Stimulated activated CD4-positive, alpha-beta T cell treated with anti-CD3 and anti-CD28 coated beads, Interleukin-4, amount 100 ng/mL, for 48 hours (primary cell): Measurements from ENCODE around the gene FANCL.
A peak's percentile ranks its signal among the peaks of the same experiment; 100 is the strongest.
"Not testable (repeated sequence)": the region's sequence is repeated elsewhere in the genome, so short reads cannot be mapped to it uniquely, and the experiment has no call there.

ENCODE experiments used
- DNase-seq, 2 donors: peaks; one replicate each; pipeline ENCODE4 v3.0.0-alpha.2; 2020; ENCODE audit warnings: low read depth in 2 of 2

The FANCL gene

GRCh38 chr2:58240670-58241545 is at the start of gene FANCL:
FANCL (minus strand) TSS chr2:58241325; CDS start chr2:58241313, 12 bp downstream.
- DNase-seq = peak; percentile 69 to 79

GRCh38 chr2:58289029-58289428 is 47.9 kb upstream of the FANCL start:
- DNase-seq = no peak

GRCh38 chr2:58283931-58284330 is 42.8 kb upstream of the FANCL start:
- DNase-seq = no peak

- not testable (repeated sequence) for DNase-seq
Observed at GRCh38 chr2:58275144-58275543, 34.0 kb upstream of the FANCL start.

- DNase-seq = no peak
Observed at GRCh38 chr2:58271826-58272225, 30.7 kb upstream of the FANCL start.

GRCh38 chr2:58268685-58269084 is 27.6 kb upstream of the FANCL start:
- no peak for DNase-seq

- DNase-seq = no peak
Observed at GRCh38 chr2:58266211-58266610, 25.1 kb upstream of the FANCL start.

GRCh38 chr2:58261209-58261608 is 20.1 kb upstream of the FANCL start:
- no peak for DNase-seq

GRCh38 chr2:58258456-58258855 is 17.3 kb upstream of the FANCL start:
- peak in 1 of 2 donors; percentile 8 for DNase-seq

GRCh38 chr2:58251331-58252201 is 10.4 kb upstream of the FANCL start:
- not testable (repeated sequence) for DNase-seq

- DNase-seq = no peak
Observed at GRCh38 chr2:58241546-58241864, 380 bp upstream of the FANCL start.

- DNase-seq = no peak
Observed at GRCh38 chr2:58239243-58239925, 1.7 kb downstream of the FANCL start.

- no peak for DNase-seq
Observed at GRCh38 chr2:58237741-58238140, 3.4 kb downstream of the FANCL start.

GRCh38 chr2:58235984-58236383 is 5.1 kb downstream of the FANCL start:
- no peak for DNase-seq

GRCh38 chr2:58235170-58235569 is 6.0 kb downstream of the FANCL start:
- no peak for DNase-seq

- no peak for DNase-seq
Observed at GRCh38 chr2:58228299-58228698, 12.8 kb downstream of the FANCL start.

GRCh38 chr2:58227171-58227917 is 13.8 kb downstream of the FANCL start:
- no peak for DNase-seq

- no peak for DNase-seq
Observed at GRCh38 chr2:58221909-58222308, 19.2 kb downstream of the FANCL start.

- DNase-seq = no peak
Observed at GRCh38 chr2:58215429-58215828, 25.7 kb downstream of the FANCL start.

GRCh38 chr2:58210951-58211568 is 30.1 kb downstream of the FANCL start:
- DNase-seq = not testable (repeated sequence)

GRCh38 chr2:58207189-58207588 is 33.9 kb downstream of the FANCL start:
- no peak for DNase-seq
